GM19328 (cell line): ENCODE data around the gene SRRM5.
A peak's percentile ranks its signal among the peaks of the same experiment; 100 is the strongest.
"Not testable (repeated sequence)": the region's sequence is repeated elsewhere in the genome, so short reads cannot be mapped to it uniquely, and the experiment has no call there.

Source experiments
- ATAC-seq: cut with Tn5 transposase; IDR thresholded peaks from one replicate; pipeline ENCODE4 v1.9.1; 2021; ENCODE audit warnings: mild to moderate bottlenecking, moderate library complexity; ENCODE audit not compliant: unreplicated experiment

SRRM5 gene, protein sequence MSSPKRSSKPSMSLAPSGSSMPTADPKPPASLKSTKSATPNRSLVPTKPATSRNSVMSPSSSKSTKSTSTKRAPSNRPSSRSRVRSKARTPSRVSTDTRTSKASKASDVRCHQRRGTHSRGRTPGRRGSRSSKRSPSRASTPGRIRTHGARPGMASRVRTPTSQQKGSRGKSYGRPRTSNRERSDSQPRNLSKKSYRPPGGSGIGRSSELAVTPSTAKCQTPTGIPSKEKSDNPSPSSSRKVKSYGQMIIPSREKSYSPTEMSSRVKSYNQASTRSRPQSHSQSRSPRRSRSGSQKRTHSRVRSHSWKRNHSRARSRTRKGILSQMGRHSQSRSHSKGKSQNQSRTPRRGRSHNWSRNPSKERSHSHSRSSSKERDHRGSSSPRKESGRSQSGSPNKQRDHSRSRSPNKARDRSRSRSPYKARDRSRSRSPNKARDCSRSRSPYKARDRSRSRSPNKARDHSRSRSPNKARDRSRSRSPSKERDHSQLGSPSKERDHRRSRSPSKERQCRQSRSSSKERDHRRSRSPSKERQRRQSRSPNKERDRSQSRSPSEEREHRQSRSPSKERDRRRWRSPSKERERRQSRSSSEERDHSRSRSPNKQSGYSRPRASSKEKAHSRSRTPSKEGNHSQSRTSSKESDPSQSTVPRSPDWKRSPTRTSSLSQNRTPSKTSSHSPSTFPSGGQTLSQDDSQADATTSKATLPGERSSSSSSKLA

GRCh38 chr19:43611788-43612187 lies at the start of gene SRRM5:
TSS of gene SRRM5 (plus strand) at chr19:43612088. CDS start at chr19:43612122, 34 bp downstream.
- no peak for ATAC-seq

DNA sequence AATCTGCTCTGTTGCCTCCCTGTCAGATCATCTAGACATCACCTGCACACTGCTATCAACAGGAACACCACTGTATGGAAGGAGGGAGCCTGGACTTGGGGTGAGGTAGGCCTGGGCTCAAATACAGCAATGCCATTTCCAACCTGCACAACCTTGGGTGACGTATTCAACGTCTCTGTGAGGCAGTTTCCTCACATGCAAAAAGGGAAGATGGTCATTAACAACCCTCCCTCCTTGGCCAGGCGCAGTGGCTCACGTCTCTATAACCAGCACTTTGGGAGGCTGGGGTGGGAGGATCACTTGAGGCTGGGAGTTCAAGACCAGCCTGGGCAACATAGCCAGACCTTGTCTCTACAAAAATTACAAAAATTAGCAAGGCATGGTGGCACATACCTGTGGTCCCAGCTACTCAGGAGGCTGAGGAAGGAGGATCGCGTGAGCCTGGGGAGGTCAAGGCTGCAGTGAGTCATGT lies 49.6 kb upstream of the SRRM5 start:
- no peak for ATAC-seq

DNA sequence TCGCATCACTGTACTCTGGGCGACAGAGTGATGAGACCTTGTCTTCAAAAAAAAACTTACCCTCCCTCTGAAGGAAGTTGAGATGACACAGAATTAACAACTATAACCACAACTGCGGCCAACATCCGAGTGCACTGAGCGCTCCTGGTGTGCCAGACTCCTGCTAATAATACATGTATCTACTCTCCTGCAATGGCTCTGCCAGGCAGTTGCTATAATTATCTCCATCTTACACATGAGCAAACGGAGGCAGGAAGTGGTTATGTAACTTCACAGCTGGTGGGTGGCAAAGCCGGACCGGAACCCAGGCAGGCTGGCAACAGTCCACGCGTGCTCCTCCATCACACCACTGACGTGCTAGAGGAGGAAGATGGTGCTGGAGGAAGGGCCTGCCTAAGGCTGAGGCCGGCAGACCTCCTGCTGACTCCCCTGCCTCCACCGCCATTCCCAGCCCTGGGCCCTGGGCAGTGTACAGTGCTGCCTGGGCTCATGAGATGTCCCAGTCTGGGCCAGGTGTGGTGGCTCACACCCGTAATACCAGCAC lies 49.1 kb upstream of the SRRM5 start:
- no peak for ATAC-seq

DNA sequence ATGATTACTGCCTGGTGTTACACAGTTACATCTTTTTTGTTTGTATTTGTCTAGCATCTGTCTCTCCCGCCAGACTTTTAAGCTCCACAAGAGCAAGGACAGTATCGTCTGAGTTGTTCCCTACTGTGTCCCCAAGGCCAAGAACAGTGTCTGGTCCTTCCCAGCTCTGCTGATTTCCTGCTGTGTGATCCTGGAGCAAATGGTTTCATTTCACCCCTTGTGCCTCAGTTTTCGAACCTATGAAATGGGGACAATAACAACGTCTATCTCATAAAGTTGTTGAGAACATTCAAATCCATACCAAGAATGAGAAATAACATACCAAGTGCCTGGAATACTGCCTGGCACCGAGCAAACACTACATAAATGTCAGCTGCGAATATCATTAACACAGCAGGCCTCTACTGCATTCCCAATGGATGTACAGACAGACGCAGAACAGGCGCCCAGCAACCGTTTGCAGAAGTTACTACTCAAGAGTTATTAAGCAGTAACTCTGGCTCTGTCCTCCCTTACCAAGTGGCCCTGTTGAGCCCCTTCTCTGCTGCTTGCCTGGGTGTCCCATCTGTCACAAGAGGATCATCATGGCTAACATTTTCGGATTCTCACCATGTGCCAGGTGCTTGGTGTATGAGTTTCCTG lies 48.0 kb upstream of the SRRM5 start:
- no peak for ATAC-seq

GRCh38 chr19:43564800-43565199 lies 47.1 kb upstream of the SRRM5 start:
- no peak for ATAC-seq

DNA sequence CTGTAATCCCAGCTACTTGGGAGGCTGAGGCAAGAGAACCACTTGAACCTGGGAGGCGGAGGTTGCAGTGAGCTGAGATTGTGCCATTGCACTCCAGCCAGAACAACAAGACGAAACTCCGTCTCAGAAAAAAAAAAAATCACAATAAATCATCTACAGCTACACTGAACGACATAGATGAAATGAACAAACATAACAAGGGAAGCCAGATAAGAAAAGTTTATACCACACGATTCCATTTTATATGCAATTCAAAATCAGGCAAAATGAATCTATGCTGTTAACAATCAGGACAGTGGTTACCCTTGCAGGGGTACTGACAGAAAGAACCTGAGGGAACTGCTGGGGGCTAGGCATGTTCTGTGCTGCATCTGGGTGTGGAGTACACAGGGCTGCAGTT lies 42.2 kb upstream of the SRRM5 start:
- no peak for ATAC-seq

- no peak for ATAC-seq
These were observed 41.6 kb upstream of the SRRM5 start for GRCh38 chr19:43570174-43570791.

DNA sequence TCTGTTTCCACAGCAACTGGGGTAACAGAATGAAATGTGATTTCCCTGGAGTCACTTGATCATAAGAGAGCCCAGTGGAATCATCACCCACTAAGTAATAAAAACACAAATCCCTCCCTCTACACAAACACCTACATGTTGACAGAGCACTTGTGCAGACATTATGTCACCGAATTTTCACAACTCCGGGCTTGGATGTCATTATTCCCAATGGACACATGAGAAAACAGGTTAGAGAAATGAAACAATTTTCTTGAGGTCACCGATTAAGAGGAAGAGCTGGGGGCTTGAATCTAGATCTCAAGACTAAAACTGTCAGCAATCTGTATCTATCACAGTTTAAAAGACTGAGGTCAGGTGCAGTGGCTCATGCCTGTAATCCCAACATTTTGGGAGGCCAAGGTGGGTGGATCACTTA lies 39.7 kb upstream of the SRRM5 start:
- ATAC-seq: no peak

GRCh38 chr19:43574424-43575155 lies 37.3 kb upstream of the SRRM5 start:
- ATAC-seq: no peak

- ATAC-seq: peak; percentile 92
These were observed 36.5 kb upstream of the SRRM5 start, which contains the start of the genes PINLYP and XRCC1 for GRCh38 chr19:43575156-43575950. TSS of gene PINLYP (plus strand) at chr19:43575801. CDS start at chr19:43577192, 1,391 bp downstream. TSS of gene XRCC1 (minus strand) at chr19:43575527. CDS start at chr19:43575458, 69 bp downstream.

- ATAC-seq: no peak
These were observed 35.7 kb upstream of the SRRM5 start for GRCh38 chr19:43575955-43576878.

DNA sequence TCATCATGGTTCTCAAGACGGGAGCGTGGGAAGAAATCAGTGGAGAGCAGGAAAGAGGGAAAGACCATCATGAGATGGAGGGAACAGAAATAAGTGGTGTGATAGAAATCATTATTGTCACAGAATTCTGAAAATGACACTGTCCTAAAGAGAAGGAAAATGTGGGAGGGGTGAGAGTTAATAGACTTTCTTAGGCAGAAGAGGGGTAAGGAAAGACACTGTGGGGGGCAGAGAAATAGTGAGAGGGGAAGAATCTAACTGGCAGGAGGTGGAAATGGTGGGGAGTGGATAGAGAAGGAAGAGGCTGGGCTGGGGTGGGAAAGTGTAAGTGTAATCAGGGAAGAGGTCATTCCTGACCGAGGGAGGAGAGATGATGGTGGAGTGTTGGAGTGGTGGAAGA lies 33.1 kb upstream of the SRRM5 start:
- ATAC-seq: no peak

DNA sequence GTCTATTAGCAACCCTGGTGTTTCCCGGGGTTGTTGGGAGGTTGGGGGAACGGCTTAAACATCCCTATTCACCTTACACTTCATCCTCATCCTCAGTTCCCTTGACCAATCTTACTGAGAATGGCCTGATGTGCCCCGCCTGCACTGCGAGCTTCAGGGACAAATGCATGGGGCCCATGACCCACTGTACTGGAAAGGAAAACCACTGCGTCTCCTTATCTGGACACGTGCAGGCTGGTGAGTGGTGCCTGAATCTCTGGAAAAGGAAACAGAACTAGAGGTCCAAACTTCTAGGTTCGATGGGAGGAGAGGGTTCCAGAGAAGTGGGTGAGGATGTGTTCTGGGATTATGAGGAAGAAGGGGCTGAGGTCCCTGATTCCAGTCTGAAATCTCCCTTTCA lies 30.4 kb upstream of the SRRM5 start:
- no peak for ATAC-seq

GRCh38 chr19:43582495-43582894 lies 29.4 kb upstream of the SRRM5 start:
- no peak for ATAC-seq

GRCh38 chr19:43584484-43584883 lies 27.4 kb upstream of the SRRM5 start:
- ATAC-seq: no peak

DNA sequence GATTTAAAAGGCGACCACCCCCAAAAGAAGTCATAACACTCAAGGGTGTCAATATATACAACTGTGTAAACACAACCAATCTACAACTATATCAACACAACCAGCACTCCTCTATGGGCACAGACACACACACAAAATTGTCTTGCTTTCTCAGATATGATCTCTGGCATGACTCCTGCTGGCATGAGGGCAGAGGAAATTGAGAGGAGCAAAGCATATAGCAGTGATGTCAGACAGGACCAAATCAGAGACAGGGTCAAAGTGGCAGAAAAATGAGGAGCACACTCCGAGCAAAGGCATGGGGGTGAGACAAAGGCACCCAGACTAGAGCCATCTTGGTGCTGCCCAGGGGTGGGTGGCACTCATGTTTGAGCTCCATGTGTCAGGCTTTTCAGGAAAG lies 25.5 kb upstream of the SRRM5 start:
- ATAC-seq: no peak

DNA sequence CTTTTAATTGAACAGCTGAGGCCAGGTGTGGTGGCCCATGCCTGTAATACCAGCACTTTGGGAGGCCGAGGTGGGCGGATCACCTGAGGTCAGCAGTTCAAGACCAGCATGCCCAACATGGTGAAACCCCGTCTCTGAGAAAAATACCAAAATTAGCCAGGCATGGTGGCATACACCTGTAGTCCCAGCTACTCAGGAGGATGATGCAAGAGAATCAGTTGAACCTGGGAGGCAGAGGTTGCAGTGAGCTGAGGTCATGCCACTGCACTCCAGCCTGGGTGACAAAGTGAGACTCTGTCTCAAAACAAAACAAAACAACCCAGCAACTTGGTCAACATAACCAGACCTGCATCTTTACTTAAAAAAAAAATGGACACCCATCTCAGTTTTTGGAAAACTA lies 24.9 kb upstream of the SRRM5 start:
- not testable (repeated sequence) for ATAC-seq

DNA sequence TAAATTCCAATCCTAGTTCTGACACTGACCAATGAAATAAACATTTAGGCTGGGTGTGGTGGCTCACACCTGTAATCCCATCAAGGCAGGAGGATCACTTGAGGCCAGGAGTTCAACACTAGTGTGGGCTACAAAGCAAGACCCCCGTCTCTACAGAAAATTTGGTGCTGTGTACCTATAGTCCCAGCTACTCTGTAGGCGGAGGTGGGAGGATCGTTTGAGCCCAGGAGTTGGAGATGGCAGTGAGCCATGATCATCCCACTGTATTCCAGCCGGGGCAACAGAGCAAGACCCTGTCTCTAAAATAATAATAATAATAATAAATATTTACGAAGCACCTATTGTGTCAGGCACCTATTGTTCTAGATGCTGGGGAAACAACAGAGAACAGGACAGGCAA lies 22.6 kb upstream of the SRRM5 start:
- ATAC-seq: no peak
